ENCODE data around the gene DCP1B.

Gene DCP1B

DNA sequence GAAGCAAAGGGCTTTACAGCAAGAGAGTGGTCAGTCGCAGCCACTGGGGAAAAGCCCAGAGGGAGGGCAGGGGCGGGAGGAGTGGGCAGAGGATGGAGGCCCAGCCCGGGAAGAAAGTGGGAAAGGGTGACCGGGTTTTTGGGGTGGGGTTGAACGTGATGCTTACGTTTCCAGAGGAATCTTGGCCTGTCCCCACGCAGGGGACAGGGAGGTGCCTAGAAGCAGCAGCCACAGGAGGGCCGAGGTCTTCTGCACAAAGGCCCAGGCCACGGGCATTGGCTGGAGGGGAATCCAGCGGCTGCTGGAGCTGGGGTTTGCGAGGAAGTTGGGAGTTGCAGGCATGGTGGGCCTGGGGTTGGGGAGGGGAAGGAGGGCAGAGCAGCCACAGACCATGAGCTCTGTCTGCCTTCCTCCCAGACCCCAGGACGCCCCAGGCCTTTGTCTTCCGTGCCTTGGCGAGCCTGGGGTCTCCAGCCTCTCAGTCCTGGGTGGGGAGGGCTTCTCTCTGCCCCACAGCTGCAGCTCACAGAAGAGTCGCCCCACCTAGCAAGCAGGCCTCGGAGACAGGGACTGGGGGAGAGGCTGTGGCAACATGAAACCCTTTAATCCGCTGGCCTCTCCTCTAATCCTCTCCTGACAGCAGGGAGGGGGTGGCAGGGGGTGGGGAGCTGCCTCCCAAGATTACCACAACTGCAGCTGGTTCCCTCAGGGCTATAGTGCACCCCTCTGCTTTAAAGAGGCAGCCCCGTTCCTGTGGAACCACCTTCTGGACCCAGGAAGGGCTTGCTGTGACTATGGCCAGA is 86.0 kb downstream of the DCP1B start, which contains the start of gene CACNA2D4:
CACNA2D4 (minus strand) TSS at position 572 of the 803 bp plus-strand sequence; CDS start at position 393, 179 bp downstream.
- no peak for DNase-seq (ENCODE audit: low read depth, low spot score)
- Histone ChIP-seq H3K36me3 (ENCODE audit: insufficient read depth, low read length) (no peaks in the 10 kb centered on the region), H3K9ac (ENCODE audit: insufficient read length) (no peak within 1 kb of the TSS), H3K4me3 (no peak within 1 kb of the TSS), H3K9me3 (ENCODE audit: low read depth, low read length) (no peaks in the 10 kb centered on the region), H3K27ac (no peak within 1 kb of the TSS)
- TF ChIP-seq FOXP2 (optimal IDR thresholded peaks at IDR 0.05; ENCODE audit: control extremely low read depth, extremely low read length, insufficient read depth), result no peak

DNA sequence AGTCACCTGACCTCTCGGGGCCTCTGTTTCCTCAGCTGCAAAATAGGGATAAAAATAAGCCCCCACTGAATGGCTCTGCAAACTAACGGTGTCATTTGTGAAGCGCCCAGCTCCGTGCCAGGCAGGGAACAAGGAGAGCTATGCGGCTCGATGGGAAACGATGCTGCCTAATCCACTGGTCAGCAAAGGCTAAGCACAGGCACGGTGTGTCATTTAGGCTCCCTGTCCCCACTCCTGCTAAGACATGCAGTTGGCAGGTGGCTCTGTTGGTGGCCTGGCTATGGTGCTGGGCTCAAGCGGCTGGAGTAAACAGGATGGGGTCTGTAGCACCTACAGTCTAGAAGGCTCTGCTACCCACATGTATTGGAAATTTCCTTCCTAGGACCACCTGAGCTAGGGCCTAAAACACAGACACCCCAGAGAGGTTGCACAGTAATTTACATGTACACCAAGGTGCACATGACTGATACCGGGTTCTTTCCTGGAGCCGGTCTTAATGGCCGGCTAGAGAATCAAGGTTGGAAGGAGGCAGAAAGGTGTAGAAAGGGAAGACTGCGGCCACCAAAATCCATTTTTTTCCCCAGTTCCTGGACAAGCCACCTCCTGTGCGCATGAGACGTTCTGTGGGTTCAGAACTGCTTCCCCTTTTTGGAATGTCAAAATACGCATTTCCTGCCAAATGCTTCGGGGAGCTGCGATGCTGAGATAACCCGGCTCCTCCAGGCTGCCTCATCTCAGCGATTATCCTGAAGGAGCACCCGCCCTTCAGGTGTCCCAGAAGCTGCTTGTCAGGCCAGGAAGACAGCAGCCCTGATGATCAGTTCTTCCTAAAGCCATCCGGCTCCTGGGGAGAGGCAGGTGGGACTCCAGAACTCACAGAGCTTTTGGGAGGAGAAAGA is 86.8 kb downstream of the DCP1B start:
- H3K27ac ChIP-seq, result no peak overlapping the region
- TF ChIP-seq EZH2 (IDR thresholded peaks at IDR 0.05), result no peak
- H3K4me3 ChIP-seq, result no peak overlapping the region
- H3K36me3 ChIP-seq (ENCODE audit: insufficient read depth, low read length), result no peaks in the 10 kb centered on the region
- DNase-seq (ENCODE audit: low read depth, low spot score), result no peak
- no peak overlapping the region for H3K9ac ChIP-seq (ENCODE audit: insufficient read length)
- H3K9me3 ChIP-seq (ENCODE audit: low read depth, low read length), result no peaks in the 10 kb centered on the region

DNA sequence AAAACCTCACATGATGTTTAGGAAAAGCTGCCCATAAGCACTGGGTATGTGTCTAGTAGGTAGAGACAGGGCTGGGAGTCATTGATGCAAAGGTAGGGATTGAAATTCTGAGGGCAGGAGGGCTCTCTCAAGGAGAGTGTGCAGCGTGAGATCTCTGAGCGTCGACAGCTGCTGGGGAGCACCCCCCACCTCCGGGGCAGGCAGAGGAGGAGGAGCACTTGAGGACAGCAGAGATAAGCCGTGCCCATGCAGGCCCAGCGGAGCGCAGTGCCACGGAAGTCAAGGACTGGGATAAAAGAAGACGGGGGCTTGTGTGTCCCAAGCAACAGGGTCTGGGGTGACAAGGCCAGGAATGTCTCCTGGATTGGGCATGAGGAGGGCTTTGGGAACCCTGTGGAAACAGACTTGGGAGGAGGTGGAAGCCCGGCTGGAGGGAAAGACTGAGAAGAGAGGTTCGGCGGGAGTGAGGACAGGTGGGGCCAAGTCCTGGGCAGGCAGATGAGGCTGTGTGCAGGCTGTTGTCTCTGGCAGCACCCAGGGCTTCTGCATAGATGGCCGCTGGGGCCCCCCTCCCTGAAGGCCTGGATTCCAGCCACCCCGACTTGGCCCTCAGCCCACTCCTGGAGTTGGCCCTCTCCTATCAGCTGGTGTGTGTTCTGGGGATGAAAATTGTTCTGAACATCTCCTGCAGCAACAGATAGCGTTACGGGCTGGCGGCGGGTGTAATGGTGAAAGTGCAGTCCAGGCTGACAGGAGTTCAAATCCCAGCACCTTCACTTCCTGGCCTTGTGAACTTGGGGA is 87.7 kb downstream of the DCP1B start:
- TF ChIP-seq FOXP2 (optimal IDR thresholded peaks at IDR 0.05; ENCODE audit: control extremely low read depth, extremely low read length, insufficient read depth), result no peak
- no peak for TF ChIP-seq EZH2 (IDR thresholded peaks at IDR 0.05)
- no peak for TF ChIP-seq POLR2AphosphoS5 (IDR thresholded peaks at IDR 0.05; ENCODE audit: borderline replicate concordance, low read depth, low read length)
- H3K27ac ChIP-seq, result no peak overlapping the region
- DNase-seq (ENCODE audit: low read depth, low spot score), result no peak
- H3K9ac ChIP-seq (ENCODE audit: insufficient read length), result no peak overlapping the region
- no peaks in the 10 kb centered on the region for H3K36me3 ChIP-seq (ENCODE audit: insufficient read depth, low read length)
- no peaks in the 10 kb centered on the region for H3K9me3 ChIP-seq (ENCODE audit: low read depth, low read length)
- no peak overlapping the region for H3K4me3 ChIP-seq

DNA sequence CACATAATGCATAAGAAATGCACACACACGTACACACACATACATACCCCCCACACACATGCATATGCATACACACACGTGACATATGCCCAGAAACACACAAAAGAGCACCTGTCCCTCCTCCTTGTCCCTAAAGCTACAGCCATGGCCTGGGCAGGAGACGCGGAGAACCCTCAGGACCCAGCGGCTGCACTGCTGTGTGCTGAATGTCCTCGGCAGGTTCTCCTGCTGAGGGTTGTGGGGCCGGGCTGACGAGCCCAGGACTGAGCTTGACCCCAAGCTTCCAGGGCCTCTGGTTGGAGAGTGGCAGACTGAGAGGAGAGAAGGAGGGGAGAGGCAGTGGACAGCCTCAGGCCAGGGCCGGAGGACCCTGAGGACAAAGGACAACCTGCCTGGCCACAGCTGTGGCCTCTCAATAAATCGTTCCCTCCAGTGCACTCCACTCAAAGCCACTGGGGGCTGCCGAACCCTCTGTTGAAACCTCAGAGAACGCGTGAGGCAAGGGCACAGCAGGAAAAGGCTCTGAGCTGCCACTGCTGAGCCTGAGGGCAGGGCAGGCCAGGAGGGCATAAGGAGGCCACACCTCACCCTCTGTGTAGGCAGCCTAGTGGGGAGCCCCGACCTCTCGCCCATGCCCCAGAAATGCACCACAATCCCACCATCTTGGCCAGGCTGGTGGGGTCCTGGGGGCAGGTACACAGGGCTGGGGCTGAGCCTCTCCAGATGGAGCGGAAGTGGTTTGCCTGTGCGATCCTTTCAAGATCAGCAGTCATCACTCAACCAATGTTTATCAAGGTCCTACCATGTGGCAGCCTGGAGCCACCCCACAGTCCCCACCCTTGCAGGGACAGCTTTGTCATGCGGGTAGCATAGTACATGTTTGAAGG is 88.9 kb downstream of the DCP1B start:
- Histone ChIP-seq H3K9ac (ENCODE audit: insufficient read length) (no peak overlapping the region), H3K27ac (no peak overlapping the region), H3K4me3 (no peak overlapping the region), H3K9me3 (ENCODE audit: low read depth, low read length) (no peaks in the 10 kb centered on the region), H3K36me3 (ENCODE audit: insufficient read depth, low read length) (no peaks in the 10 kb centered on the region)
- DNase-seq (ENCODE audit: low read depth, low spot score), result no peak
- no peak for TF ChIP-seq FOXP2 (optimal IDR thresholded peaks at IDR 0.05; ENCODE audit: control extremely low read depth, extremely low read length, insufficient read depth)
- TF ChIP-seq POLR2AphosphoS5 (IDR thresholded peaks at IDR 0.05; ENCODE audit: borderline replicate concordance, low read depth, low read length), result no peak

DNA sequence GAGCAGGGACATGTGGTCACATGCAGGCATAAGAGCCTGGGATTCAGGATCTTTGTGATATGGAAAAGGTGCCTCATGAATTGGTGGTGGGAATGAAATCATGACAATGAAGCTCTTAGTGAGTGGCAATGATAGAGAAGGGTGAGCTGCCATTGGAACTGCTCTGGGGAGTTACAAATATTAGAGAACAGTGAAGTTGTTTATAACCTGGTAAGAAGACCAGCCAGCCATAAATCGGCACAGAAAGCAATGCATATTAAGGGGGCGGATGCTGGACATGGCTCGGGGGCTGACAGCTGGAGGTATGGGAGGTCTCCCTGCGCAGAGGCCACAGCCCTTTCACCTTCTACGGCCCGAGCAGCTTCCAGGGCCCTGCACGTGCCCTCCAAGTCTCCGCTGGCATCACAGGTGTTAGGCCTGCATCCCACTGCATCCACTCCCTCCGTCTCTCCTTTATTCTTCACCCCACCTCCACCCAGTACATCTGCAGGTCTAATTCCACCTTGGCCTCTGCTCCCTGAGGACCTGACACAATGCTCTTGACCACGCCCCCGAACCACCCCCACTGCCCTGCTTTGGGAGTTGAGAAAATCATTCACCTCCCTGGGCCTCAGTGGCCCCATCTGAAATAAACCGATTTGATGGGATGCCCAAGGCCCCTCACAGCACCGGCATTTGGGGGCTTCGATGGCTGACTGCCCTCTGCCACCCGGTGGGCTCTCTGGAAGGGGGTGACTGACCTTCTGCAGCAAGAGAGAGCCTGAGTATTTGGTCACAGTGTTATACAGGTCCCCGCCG is 89.9 kb downstream of the DCP1B start:
- DNase-seq (ENCODE audit: low read depth, low spot score), result no peak

DNA sequence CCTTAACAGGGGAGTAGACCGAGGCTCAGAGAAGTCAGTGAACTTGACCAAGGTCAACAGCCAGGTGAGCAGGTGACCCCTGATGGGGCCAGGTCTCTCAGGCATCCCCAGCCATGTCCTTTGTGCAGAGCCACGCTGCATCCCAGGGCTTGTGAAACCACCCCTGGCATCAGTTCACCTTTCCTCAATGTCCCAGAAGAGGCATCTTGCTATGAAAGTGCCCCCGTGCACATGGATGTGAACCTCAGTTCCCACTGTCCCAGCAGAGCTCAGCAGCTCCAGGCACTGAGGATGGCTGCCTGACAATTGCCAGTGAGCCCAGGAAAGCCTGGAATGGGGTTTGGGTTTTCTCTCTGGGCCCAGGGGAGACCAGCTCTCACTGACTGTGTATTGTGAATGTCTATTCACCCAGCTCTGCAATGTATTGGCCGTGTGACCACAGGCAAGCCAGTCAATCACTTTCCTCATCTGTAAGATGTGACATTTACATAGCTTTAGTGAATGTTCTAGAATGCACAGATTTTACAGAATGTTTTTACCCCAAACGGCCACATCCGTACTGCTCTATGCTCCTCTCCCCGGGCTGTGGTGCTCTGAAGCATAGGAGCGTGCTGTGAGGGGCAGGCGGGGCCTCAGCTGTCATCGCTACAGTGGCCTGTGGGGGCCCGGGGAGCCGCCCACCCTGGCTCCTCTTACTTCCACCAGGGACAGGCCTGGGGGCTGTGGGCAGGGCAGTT is 90.7 kb downstream of the DCP1B start:
- DNase-seq (ENCODE audit: low read depth, low spot score), result no peak
- no peak overlapping the region for H3K4me3 ChIP-seq
- H3K36me3 ChIP-seq (ENCODE audit: insufficient read depth, low read length), result no peaks in the 10 kb centered on the region
- H3K27ac ChIP-seq, result no peak overlapping the region
- TF ChIP-seq FOXP2 (optimal IDR thresholded peaks at IDR 0.05; ENCODE audit: control extremely low read depth, extremely low read length, insufficient read depth) (no peak), POLR2AphosphoS5 (IDR thresholded peaks at IDR 0.05; ENCODE audit: borderline replicate concordance, low read depth, low read length) (no peak)
- H3K9ac ChIP-seq (ENCODE audit: insufficient read length), result no peak overlapping the region
- no peaks in the 10 kb centered on the region for H3K9me3 ChIP-seq (ENCODE audit: low read depth, low read length)

More for the DNA sequence above, 89.9 kb downstream of the DCP1B start:
- no peak for TF ChIP-seq EZH2 (IDR thresholded peaks at IDR 0.05)
- TF ChIP-seq POLR2AphosphoS5 (IDR thresholded peaks at IDR 0.05; ENCODE audit: borderline replicate concordance, low read depth, low read length), result no peak
- TF ChIP-seq FOXP2 (optimal IDR thresholded peaks at IDR 0.05; ENCODE audit: control extremely low read depth, extremely low read length, insufficient read depth), result no peak
- Histone ChIP-seq H3K36me3 (ENCODE audit: insufficient read depth, low read length) (no peaks in the 10 kb centered on the region), H3K4me3 (no peak overlapping the region), H3K9ac (ENCODE audit: insufficient read length) (no peak overlapping the region), H3K9me3 (ENCODE audit: low read depth, low read length) (no peaks in the 10 kb centered on the region), H3K27ac (no peak overlapping the region)

Data from SK-N-MC (cell line).